Upper lobe of right lung (tissue), 1 donor: ENCODE measurements around the gene CCR4. TPM values are rescaled to one million over a fixed set of nuclear protein-coding genes. Genes with fewer than 3 reads are reported as not detected.
A peak's percentile ranks its signal among the peaks of the same experiment; 100 is the strongest.

ENCODE experiments used
- ATAC-seq: fragments of 200-7000 bp; cut with Tn5 transposase; one replicate; pipeline ENCODE4 v1.9.1; 2020; ENCODE audit warnings: mild to moderate bottlenecking, moderate library complexity
- DNase-seq: peaks from one replicate; pipeline ENCODE4 v3.0.0-alpha.2; 2020
- H3K27ac ChIP-seq: fragments of 200-600 bp; one replicate; pipeline ENCODE4 v1.8.0; 2022
- H3K27me3 ChIP-seq: fragments of 200-600 bp; one replicate; pipeline ENCODE4 v1.8.0; 2022; ENCODE audit warnings: mild to moderate bottlenecking
- H3K36me3 ChIP-seq: fragments of 200-600 bp; one replicate; pipeline ENCODE4 v1.8.0; 2022
- H3K4me1 ChIP-seq: fragments of 200-600 bp; one replicate; pipeline ENCODE4 v1.8.0; 2022
- H3K4me3 ChIP-seq: fragments of 200-600 bp; one replicate; pipeline ENCODE4 v1.8.0; 2022; ENCODE audit warnings: mild to moderate bottlenecking
- H3K9me3 ChIP-seq: fragments of 200-600 bp; one replicate; pipeline ENCODE4 v1.8.0; 2022
- intact Hi-C: fragments of 100-400 bp; cut with DNase I; formaldehyde crosslinking; loops from one replicate; pipeline ENCODE4 v1.11.0; 2022
- total RNA-seq: library from RNA; stranded (reverse); fragmentation: NEBNext Ultra II Directional; extraction: Animal tissue kit (Norgen Biotek cat#: 25700); gene quantifications from one replicate; pipeline ENCODE4 v1.2.1, GENCODE V29; 2021
- TF ChIP-seq, protein P1 (sequence below): fragments of 200-600 bp; IDR thresholded peaks from one replicate; pipeline ENCODE4 v1.8.0; 2022; ENCODE audit warnings: antibody characterized with exemption
- donor health status: DM: no; HTN: yes; CAD: no; lungs with severe emphysema.

CCR4 gene
- total RNA-seq, 1 donor from 2014 or later = 1.2 TPM

DNA sequence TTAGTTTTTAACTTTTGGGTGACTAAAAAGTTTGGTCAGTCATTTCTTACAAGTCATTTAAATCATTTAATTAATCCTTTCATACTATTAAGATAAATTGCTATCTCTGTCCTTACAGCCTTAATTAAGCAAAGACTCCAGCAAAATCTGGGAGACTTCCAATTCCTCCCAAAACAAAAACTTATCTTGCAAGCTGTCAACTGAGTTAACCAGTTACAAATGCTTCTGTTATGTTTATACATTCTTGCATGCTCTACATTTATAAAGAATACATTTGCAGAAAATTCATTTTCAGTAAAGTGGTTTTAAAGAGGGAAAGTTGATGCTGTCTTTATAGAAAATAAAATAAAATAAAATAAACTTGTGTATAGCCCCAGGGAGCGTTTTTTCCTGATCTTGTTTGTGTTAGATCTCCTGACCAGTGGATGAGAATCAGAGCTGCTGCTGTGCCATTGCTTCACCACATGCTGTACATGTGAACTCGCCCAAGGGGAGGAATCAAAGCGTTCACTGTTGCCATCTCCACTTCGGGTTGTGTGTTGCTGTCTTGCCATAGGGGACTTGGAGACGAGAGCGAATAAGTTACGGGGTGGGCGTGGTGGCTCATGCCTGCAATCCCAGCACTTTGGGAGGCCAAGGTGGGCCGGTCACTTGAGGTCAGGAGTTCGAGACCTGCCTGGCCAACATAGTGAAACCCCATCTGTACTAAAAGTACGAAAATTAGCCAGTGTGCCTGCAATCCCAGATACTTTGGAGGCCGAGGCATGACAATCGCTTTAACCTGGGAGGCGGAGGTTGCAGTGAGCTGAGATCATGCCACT is 5.5 kb downstream of the CCR4 start:
- TF ChIP-seq, protein P1, sequence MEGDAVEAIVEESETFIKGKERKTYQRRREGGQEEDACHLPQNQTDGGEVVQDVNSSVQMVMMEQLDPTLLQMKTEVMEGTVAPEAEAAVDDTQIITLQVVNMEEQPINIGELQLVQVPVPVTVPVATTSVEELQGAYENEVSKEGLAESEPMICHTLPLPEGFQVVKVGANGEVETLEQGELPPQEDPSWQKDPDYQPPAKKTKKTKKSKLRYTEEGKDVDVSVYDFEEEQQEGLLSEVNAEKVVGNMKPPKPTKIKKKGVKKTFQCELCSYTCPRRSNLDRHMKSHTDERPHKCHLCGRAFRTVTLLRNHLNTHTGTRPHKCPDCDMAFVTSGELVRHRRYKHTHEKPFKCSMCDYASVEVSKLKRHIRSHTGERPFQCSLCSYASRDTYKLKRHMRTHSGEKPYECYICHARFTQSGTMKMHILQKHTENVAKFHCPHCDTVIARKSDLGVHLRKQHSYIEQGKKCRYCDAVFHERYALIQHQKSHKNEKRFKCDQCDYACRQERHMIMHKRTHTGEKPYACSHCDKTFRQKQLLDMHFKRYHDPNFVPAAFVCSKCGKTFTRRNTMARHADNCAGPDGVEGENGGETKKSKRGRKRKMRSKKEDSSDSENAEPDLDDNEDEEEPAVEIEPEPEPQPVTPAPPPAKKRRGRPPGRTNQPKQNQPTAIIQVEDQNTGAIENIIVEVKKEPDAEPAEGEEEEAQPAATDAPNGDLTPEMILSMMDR = no peak
- intact Hi-C loops = no loop called here
- Histone ChIP-seq H3K4me1 (peaks cover 9% of the 10 kb centered on the region), H3K4me3 (no peak overlapping the region), H3K27me3 (no peaks in the 10 kb centered on the region), H3K9me3 (no peaks in the 10 kb centered on the region), H3K27ac (no peak overlapping the region), H3K36me3 (no peaks in the 10 kb centered on the region)
- ATAC-seq (no peak), DNase-seq (no peak)

DNA sequence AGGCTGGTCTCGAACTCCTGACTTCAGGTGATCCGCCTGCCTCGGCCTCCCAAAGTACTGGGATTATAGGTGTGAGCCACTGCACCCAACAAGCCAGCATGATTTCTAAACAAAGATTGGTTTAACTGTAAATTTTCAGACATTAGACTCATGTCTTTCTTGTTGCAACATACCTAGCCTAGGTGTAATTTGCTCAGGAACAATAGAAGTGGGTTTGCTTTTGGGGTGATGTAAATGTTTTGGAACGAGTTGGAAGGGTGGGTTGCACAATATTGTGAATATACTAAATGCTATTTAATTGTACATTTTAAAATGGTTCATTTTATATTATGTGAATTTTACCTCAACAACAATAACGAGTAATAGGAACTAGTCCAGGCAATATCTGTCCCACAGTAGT is 7.1 kb downstream of the CCR4 start:
- DNase-seq (no peak), ATAC-seq (no peak)
- Histone ChIP-seq H3K9me3 (no peaks in the 10 kb centered on the region), H3K27ac (no peak overlapping the region), H3K4me3 (no peak overlapping the region), H3K36me3 (no peaks in the 10 kb centered on the region), H3K4me1 (peaks cover 9% of the 10 kb centered on the region), H3K27me3 (no peaks in the 10 kb centered on the region)
- TF ChIP-seq, protein P1 = no peak
- intact Hi-C loops = no loop called here

DNA sequence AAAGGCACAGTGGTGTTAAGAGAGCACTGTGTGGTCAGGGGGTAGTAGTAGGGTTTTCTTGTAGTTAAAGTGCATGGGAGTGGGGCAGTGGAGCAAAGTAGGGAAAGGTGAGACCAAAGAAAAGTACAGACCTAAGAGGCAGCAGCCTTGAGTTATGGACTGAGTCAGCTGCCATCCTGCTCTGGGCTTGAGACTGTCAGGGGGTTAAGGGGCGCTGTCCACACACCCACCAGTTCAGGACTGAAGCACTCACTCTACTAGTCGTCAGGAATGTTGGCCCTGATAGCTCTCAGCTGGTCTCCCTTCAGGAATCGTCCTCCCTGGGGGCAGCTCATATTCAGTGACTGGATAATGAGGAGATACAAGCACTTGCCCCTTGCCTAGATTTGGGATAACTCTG is 7.9 kb downstream of the CCR4 start:
- Histone ChIP-seq H3K27ac (no peak overlapping the region), H3K36me3 (no peaks in the 10 kb centered on the region), H3K27me3 (no peaks in the 10 kb centered on the region), H3K4me3 (no peak overlapping the region), H3K9me3 (no peaks in the 10 kb centered on the region), H3K4me1 (peaks cover 9% of the 10 kb centered on the region)
- no peak for DNase-seq
- intact Hi-C loops = no loop called here
- TF ChIP-seq, protein P1 = no peak
- peak; percentile 55 for ATAC-seq

DNA sequence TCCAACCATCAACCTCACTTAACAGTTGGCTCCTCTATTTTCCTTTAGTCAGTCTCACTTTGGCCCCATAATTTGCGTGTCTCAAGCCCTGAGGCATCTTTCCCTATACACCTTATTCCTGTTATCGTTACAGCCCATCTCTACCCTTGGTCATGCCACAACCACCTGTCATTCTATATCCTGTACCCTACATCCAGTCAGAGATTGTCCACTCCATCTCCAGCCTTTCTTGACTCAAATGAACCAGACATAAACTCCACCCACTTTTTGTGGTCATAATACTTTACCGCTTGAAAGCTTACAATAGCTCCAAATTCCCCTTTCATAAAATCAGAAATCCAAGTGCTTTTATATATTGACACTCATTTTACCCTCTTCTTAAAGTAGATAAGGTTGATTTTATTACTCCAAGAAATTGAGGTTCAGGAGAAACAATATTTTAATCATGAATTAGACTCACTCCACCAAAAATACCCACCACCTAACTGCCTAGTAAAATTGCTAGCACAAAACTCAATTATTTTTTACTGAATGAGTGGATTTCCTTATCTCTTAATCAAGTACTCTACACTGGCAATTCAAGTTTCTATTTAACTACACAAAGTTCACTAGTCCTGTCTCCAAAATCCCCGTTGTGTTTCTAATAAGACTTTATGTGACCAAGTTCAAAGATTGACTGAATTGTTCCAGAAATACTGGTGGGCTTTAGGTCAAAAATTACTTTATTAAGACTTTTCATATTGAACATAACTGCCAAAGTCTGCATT is 9.1 kb downstream of the CCR4 start:
- ATAC-seq (no peak), DNase-seq (no peak)
- intact Hi-C loops = no loop called here

DNA sequence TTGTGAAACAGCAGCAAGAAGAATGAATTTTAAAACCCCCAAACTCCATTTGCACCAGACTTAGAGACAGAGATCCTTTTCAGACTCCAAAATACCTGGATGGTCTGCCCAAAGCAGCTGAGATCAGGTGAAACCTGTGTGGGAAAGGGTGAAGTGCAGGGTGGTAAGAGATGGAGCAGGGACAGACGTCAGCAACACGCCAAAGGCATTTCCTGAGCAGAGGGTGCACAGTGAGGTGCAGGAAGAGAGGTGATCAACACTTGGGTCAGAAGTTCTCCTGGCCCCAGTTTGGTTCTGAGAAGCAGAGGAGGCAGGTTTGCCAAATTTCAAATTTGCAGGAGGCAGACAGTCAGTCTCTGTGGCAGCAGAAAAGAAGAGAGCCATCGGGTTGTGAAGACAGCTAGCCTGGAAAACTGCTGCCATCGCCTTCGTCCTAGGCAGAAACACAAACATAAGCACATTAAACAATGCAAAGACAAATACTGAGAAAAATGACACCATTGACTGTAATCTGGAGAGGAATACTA is 9.8 kb downstream of the CCR4 start:
- TF ChIP-seq, protein P1 = no peak
- Histone ChIP-seq H3K9me3 (peaks cover 3% of the 10 kb centered on the region), H3K27me3 (no peaks in the 10 kb centered on the region), H3K27ac (no peak overlapping the region), H3K4me3 (no peak overlapping the region), H3K36me3 (no peaks in the 10 kb centered on the region), H3K4me1 (peaks cover 9% of the 10 kb centered on the region)
- peak; percentile 41 for ATAC-seq
- DNase-seq = no peak
- intact Hi-C loops = no loop called here

More for the DNA sequence above, 9.1 kb downstream of the CCR4 start:
- TF ChIP-seq, protein P1 = no peak
- H3K9me3 ChIP-seq = peaks cover 2% of the 10 kb centered on the region
- H3K36me3 ChIP-seq = no peaks in the 10 kb centered on the region
- peaks cover 9% of the 10 kb centered on the region for H3K4me1 ChIP-seq
- H3K4me3 ChIP-seq = no peak overlapping the region
- H3K27ac ChIP-seq = no peak overlapping the region
- H3K27me3 ChIP-seq = no peaks in the 10 kb centered on the region
